K562 (cell line): Measurements from ENCODE around the gene SYNPR. TPM values are rescaled to one million over a fixed set of nuclear protein-coding genes. Genes with fewer than 3 reads are reported as not detected.

ENCODE experiments used
- ATAC-seq: fragments of 200-7000 bp; cut with Tn5 transposase; 3 replicates; pipeline ENCODE4 v1.9.1; 2020; ENCODE audit warnings: moderate library complexity
- BruUV-seq: library from RNA; stranded (reverse); fragments of 400-500 nt; replicated peaks from 2 replicates; lab custom pipeline; 2021; lab: Mats Ljungman, UMichigan
- CTCF ChIA-PET: fragments of 300-600 bp; formaldehyde crosslinking; extraction: SDS; loops from one replicate; lab custom pipeline; 2021; ENCODE audit warnings: low intra/inter-chr PET ratio; lab: Yijun Ruan, JAX
- POLR2A ChIA-PET: fragments of 300-600, 350-650 bp; sonication (Branson Sonifier 250); formaldehyde crosslinking; extraction: SDS; loops from one replicate; lab custom pipeline; 2021; ENCODE audit warnings: antibody characterized with exemption, inconsistent platforms; lab: Yijun Ruan, JAX
- DNase-seq, 4 experiments: peaks; one replicate each; pipeline versions ENCODE4 v3.0.0 to v3.0.0-alpha.2; 2011 to 2018; ENCODE audit warnings: low spot score in 3 of 4, mixed read lengths in 3 of 4; ENCODE audit errors: extremely low read depth in 1 of 4
- FAIRE-seq: peaks from 2 replicates; lab custom pipeline; 2011; peaks lifted over from hg19 to GRCh38; lab: Jason Lieb, UNC
- H2AFZ ChIP-seq: 2 replicates; pipeline ENCODE4 v1.6.0; 2011; ENCODE audit warnings: low read depth, low read length, control low read depth, inconsistent platforms
- H3K27ac ChIP-seq: fragments of 200-600 bp; 3 replicates; pipeline ENCODE4 v1.8.0; 2011; ENCODE audit warnings: low read depth, mild to moderate bottlenecking, control low read depth, inconsistent platforms, low read length, moderate library complexity, mixed read lengths; ENCODE audit errors: extremely low read depth
- H3K27me3 ChIP-seq, 2 experiments: fragments of 300-600 bp in 1 of 2; 2 replicates in 1 of 2; 3 replicates in 1 of 2; pipeline versions ENCODE4 v1.6.0 to v1.8.0; 2011; ENCODE audit warnings: inconsistent platforms in 2 of 2, low read length in 2 of 2, mild to moderate bottlenecking in 1 of 2, mixed read lengths in 1 of 2, moderate library complexity in 1 of 2; ENCODE audit not compliant: control insufficient read depth in 2 of 2, insufficient read depth in 2 of 2
- H3K36me3 ChIP-seq: fragments of 300-600 bp; 3 replicates; pipeline ENCODE4 v1.8.0; 2011; ENCODE audit warnings: mild to moderate bottlenecking, low read length, inconsistent platforms; ENCODE audit not compliant: control insufficient read depth, insufficient read depth
- H3K4me1 ChIP-seq, 2 experiments: fragments of 200-600 bp in 1 of 2; replicated peaks in 1 of 2; 2 replicates in 1 of 2; 3 replicates in 1 of 2; pipeline versions ENCODE4 v1.5.1 to v1.8.0; 2011; ENCODE audit warnings: inconsistent platforms in 2 of 2, low read length in 2 of 2, mild to moderate bottlenecking in 1 of 2, mixed read lengths in 1 of 2, moderate library complexity in 1 of 2; ENCODE audit not compliant: control insufficient read depth in 2 of 2, insufficient read depth in 2 of 2
- H3K4me2 ChIP-seq: 2 replicates; pipeline ENCODE4 v1.6.1; 2011; ENCODE audit warnings: low read length, control low read depth, inconsistent platforms, mixed read lengths; ENCODE audit not compliant: insufficient read depth
- H3K4me3 ChIP-seq: fragments of 200-600 bp; sonication (generic), shearing (Covaris generic); 2 replicates; pipeline ENCODE4 v1.5.1; 2016; ENCODE audit warnings: control low read depth, inconsistent platforms
- H3K79me2 ChIP-seq: fragments of 200-600 bp; 3 replicates; pipeline ENCODE4 v1.8.0; 2011; ENCODE audit warnings: low read length, inconsistent platforms; ENCODE audit not compliant: control insufficient read depth, insufficient read depth
- H3K9ac ChIP-seq, 2 experiments: 2 replicates each; pipeline versions ENCODE4 v1.6.0 to v1.6.1; 2011; ENCODE audit warnings: low read depth in 2 of 2, low read length in 2 of 2, control low read depth in 1 of 2, inconsistent platforms in 1 of 2, mild to moderate bottlenecking in 1 of 2, mixed read lengths in 1 of 2; ENCODE audit not compliant: insufficient read depth in 1 of 2
- H3K9me1 ChIP-seq: one replicate; pipeline ENCODE4 v1.6.0; 2011; ENCODE audit warnings: inconsistent platforms, mild to moderate bottlenecking, low read length, moderate library complexity; ENCODE audit not compliant: control insufficient read depth, insufficient read depth
- H3K9me3 ChIP-seq: replicated peaks from 2 replicates; pipeline ENCODE4 v1.5.1; 2011; ENCODE audit warnings: low read depth, low read length, inconsistent platforms; ENCODE audit not compliant: control insufficient read depth, insufficient read depth
- H4K20me1 ChIP-seq: replicated peaks from 2 replicates; pipeline ENCODE4 v1.6.1; 2011; ENCODE audit warnings: low read length, inconsistent platforms, mixed read lengths; ENCODE audit not compliant: control insufficient read depth, insufficient read depth
- LARP7 ChIP-seq: fragments of 450-650 bp; IDR thresholded peaks from 2 replicates; pipeline ENCODE4 v1.6.1; 2016
- NFYB ChIP-seq: IDR thresholded peaks from 2 replicates; pipeline ENCODE4 v1.6.1; 2011; ENCODE audit warnings: mild to moderate bottlenecking, moderate library complexity; ENCODE audit not compliant: insufficient read length; ENCODE audit errors: extremely low read depth
- NR2C1 ChIP-seq, 2 experiments: fragments of 450-650 bp; IDR thresholded peaks; 2 replicates each; pipeline ENCODE4 v1.6.1; 2017; ENCODE audit warnings: mild to moderate bottlenecking in 2 of 2, antibody characterized with exemption in 1 of 2, inconsistent platforms in 1 of 2, missing compliant biosample characterization in 1 of 2, missing genetic modification characterization in 1 of 2
- ZNF174 ChIP-seq: fragments of 250-450 bp; sonication (Bioruptor Pico); IDR thresholded peaks from 2 replicates; pipeline ENCODE4 v1.4.0; 2020; ENCODE audit warnings: mild to moderate bottlenecking
- ZNF699 ChIP-seq: fragments of 250-450 bp; sonication (Bioruptor Pico); IDR thresholded peaks from 2 replicates; pipeline ENCODE4 v1.8.0; 2021; ENCODE audit warnings: mild to moderate bottlenecking, moderate library complexity; ENCODE audit not compliant: insufficient replicate concordance
- WGBS: fragments of 100-300 bp; shearing (Covaris generic); methylation state at CpG from one replicate; pipeline ENCODE4 v1.1.6; 2016; ENCODE audit warnings: low coverage, mixed read lengths; ENCODE audit not compliant: insufficient coverage; ENCODE audit errors: missing lambda C conversion rate; 5-methylcytosine and 5-hydroxymethylcytosine counted together
- in situ Hi-C: fragments of 300-500 bp; cut with MboI; formaldehyde crosslinking; loops from 4 replicates; pipeline ENCODE4 v1.15.0; 2018; ENCODE audit warnings: inconsistent platforms, mixed read lengths
- intact Hi-C: fragments of 100-400 bp; cut with micrococcal nuclease; formaldehyde crosslinking; loops from 2 replicates; pipeline ENCODE4 v1.14.2; 2022
- polyA plus RNA-seq, 8 experiments: library from polyadenylated mRNA; depleted of rRNA in 4 of 8; stranded (reverse) in 5 of 8; unstranded in 3 of 8; fragments of >200 nt; fragmentation: Nextera tagmentation in 2 of 8; fragmentation: Illumina TruSeq in 1 of 8; extraction: Ambion mirVana in 2 of 8; extraction: Trizol in 1 of 8; gene quantifications; 2 replicates each; pipeline versions ENCODE4 v1.2.1 to v1.2.3, GENCODE V29; 2011 to 2014; ENCODE audit warnings: inconsistent platforms in 1 of 8, missing spikeins in 1 of 8
- total RNA-seq, 7 experiments: library from RNA; depleted of rRNA in 6 of 7; stranded (reverse); fragments of >200 nt in 6 of 7; fragmentation: Illumina TruSeq in 2 of 7; extraction: Trizol in 2 of 7; gene quantifications; 2 replicates each; pipeline versions ENCODE4 v1.2.1 to v1.2.3, GENCODE V29; 2011 to 2021; ENCODE audit warnings: low replicate concordance in 1 of 7
- TF ChIP-seq, protein P1 (sequence below): fragments of 250-450 bp; sonication (Bioruptor Pico); IDR thresholded peaks from 2 replicates; pipeline ENCODE4 v1.5.0; 2022; ENCODE audit warnings: mild to moderate bottlenecking
- TF ChIP-seq, protein P2 (sequence below): fragments of 150-350 bp; conservative IDR thresholded peaks from 2 replicates; pipeline ENCODE4 v1.6.1; 2014; ENCODE audit warnings: low read length

SYNPR gene
- total and polyA plus RNA-seq, 9 of the 15 experiments (the other 6 are each of a cell fraction or from before 2014, with no cell fraction given) = not detected

DNA sequence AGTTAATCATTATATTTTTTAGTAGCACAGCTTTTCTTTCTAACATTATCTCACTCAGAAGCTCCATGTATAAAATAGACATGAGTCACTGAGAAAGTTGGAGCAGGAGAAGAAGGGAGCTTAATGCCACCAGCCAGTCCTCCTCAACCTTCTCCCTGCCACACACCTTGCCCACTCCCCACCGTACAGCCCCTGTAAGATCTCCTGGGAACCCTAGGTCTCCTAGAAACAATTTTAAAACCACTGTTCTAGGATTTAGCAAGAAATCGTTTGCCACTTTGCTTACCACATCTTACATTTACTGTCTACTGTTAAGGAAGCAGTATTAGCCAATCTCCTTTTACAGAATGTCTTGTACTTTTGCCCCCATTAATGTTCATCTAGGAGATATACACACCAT lies 204.2 kb downstream of the SYNPR start:
- no peak for FAIRE-seq
- Histone ChIP-seq H3K4me2 (no peak overlapping the region), H2AFZ (no peak overlapping the region), H3K9ac (no peak overlapping the region), H3K9me3 (no peaks in the 10 kb centered on the region), H4K20me1 (no peaks in the 10 kb centered on the region), H3K79me2 (no peaks in the 10 kb centered on the region), H3K4me1 (no peaks in the 10 kb centered on the region), H3K27me3 (no peaks in the 10 kb centered on the region), H3K27ac (no peak overlapping the region), H3K9me1 (no peaks in the 10 kb centered on the region), H3K36me3 (no peaks in the 10 kb centered on the region), H3K4me3 (no peak overlapping the region)
- intact Hi-C loops (no loop called here), in situ Hi-C loops (no loop called here)
- no peak for ATAC-seq
- POLR2A ChIA-PET = no interaction called here
- TF ChIP-seq NR2C1 (IDR thresholded peaks at IDR 0.05) = no peak
- TF ChIP-seq NR2C1 (tag; IDR thresholded peaks at IDR 0.05) = no peak
- TF ChIP-seq LARP7 = no peak
- TF ChIP-seq, protein P1, sequence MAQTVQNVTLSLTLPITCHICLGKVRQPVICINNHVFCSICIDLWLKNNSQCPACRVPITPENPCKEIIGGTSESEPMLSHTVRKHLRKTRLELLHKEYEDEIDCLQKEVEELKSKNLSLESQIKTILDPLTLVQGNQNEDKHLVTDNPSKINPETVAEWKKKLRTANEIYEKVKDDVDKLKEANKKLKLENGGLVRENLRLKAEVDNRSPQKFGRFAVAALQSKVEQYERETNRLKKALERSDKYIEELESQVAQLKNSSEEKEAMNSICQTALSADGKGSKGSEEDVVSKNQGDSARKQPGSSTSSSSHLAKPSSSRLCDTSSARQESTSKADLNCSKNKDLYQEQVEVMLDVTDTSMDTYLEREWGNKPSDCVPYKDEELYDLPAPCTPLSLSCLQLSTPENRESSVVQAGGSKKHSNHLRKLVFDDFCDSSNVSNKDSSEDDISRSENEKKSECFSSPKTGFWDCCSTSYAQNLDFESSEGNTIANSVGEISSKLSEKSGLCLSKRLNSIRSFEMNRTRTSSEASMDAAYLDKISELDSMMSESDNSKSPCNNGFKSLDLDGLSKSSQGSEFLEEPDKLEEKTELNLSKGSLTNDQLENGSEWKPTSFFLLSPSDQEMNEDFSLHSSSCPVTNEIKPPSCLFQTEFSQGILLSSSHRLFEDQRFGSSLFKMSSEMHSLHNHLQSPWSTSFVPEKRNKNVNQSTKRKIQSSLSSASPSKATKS = no peak
- TF ChIP-seq NFYB = no peak
- no peak for TF ChIP-seq ZNF699 (CRISPR knock-in tag)
- TF ChIP-seq, protein P2, sequence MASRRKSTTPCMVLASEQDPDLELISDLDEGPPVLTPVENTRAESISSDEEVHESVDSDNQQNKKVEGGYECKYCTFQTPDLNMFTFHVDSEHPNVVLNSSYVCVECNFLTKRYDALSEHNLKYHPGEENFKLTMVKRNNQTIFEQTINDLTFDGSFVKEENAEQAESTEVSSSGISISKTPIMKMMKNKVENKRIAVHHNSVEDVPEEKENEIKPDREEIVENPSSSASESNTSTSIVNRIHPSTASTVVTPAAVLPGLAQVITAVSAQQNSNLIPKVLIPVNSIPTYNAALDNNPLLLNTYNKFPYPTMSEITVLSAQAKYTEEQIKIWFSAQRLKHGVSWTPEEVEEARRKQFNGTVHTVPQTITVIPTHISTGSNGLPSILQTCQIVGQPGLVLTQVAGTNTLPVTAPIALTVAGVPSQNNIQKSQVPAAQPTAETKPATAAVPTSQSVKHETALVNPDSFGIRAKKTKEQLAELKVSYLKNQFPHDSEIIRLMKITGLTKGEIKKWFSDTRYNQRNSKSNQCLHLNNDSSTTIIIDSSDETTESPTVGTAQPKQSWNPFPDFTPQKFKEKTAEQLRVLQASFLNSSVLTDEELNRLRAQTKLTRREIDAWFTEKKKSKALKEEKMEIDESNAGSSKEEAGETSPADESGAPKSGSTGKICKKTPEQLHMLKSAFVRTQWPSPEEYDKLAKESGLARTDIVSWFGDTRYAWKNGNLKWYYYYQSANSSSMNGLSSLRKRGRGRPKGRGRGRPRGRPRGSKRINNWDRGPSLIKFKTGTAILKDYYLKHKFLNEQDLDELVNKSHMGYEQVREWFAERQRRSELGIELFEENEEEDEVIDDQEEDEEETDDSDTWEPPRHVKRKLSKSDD = no peak
- no peak for TF ChIP-seq ZNF174 (CRISPR knock-in tag)
- no peak for DNase-seq
- 5% methylated on average over 2 of the region's 2 CpGs for WGBS
- CTCF ChIA-PET = no interaction called here
- no TSS peak for BruUV-seq
